H9 (cell line): Measurements from ENCODE around the gene DYDC1. TPM values are rescaled to one million over a fixed set of nuclear protein-coding genes. Genes with fewer than 3 reads are reported as not detected.
A peak's percentile ranks its signal among the peaks of the same experiment; 100 is the strongest.

ENCODE experiments used
- DNase-seq: peaks from one replicate; pipeline ENCODE4 v3.0.0-alpha.2; 2017
- H2AFZ ChIP-seq: one replicate; pipeline ENCODE4 v1.6.1; 2013; ENCODE audit warnings: mild to moderate bottlenecking, low read length, control low read depth, moderate library complexity
- H2AK5ac ChIP-seq: 2 replicates; pipeline ENCODE4 v1.6.1; 2013; ENCODE audit warnings: low read length, control low read depth, mixed read lengths; ENCODE audit not compliant: insufficient read length
- H2BK120ac ChIP-seq: one replicate; pipeline ENCODE4 v1.6.1; 2013; ENCODE audit warnings: low read depth, mild to moderate bottlenecking, low read length, control low read depth, inconsistent platforms; ENCODE audit not compliant: poor library complexity, severe bottlenecking
- H2BK12ac ChIP-seq: 2 replicates; pipeline ENCODE4 v1.6.1; 2013; ENCODE audit warnings: low read length, control low read depth, mixed read lengths, low read depth; ENCODE audit not compliant: insufficient read length
- H2BK15ac ChIP-seq: 2 replicates; pipeline ENCODE4 v1.6.1; 2013; ENCODE audit warnings: low read depth, low read length, control low read depth
- H2BK20ac ChIP-seq: one replicate; pipeline ENCODE4 v1.6.1; 2013; ENCODE audit warnings: low read depth, mild to moderate bottlenecking, low read length, control low read depth, inconsistent platforms; ENCODE audit not compliant: poor library complexity, severe bottlenecking
- H2BK5ac ChIP-seq: 2 replicates; pipeline ENCODE4 v1.6.1; 2013; ENCODE audit warnings: low read length, control low read depth, mixed read lengths; ENCODE audit not compliant: insufficient read length
- H3K14ac ChIP-seq: 2 replicates; pipeline ENCODE4 v1.6.1; 2013; ENCODE audit warnings: low read length, control low read depth; ENCODE audit not compliant: insufficient read depth
- H3K18ac ChIP-seq: 2 replicates; pipeline ENCODE4 v1.6.1; 2013; ENCODE audit warnings: low read depth, mild to moderate bottlenecking, mixed read lengths, low read length, control low read depth; ENCODE audit not compliant: insufficient read length
- H3K23ac ChIP-seq: 2 replicates; pipeline ENCODE4 v1.6.1; 2013; ENCODE audit warnings: low read length, control low read depth, mixed read lengths, low read depth; ENCODE audit not compliant: insufficient read length
- H3K23me2 ChIP-seq: 2 replicates; pipeline ENCODE4 v1.6.1; 2013; ENCODE audit warnings: low read depth, mild to moderate bottlenecking, mixed read lengths, low read length, control low read depth; ENCODE audit not compliant: insufficient read length, poor library complexity, severe bottlenecking
- H3K27ac ChIP-seq: 2 replicates; pipeline ENCODE4 v1.5.1; 2013; ENCODE audit warnings: low read length, control low read depth, mixed read lengths, low read depth; ENCODE audit not compliant: insufficient read length
- H3K27me3 ChIP-seq: 2 replicates; pipeline ENCODE4 v1.6.1; 2013; ENCODE audit warnings: low read length, control low read depth, inconsistent platforms; ENCODE audit not compliant: insufficient read depth
- H3K4ac ChIP-seq: 2 replicates; pipeline ENCODE4 v1.6.1; 2013; ENCODE audit warnings: low read depth, mild to moderate bottlenecking, control low read depth, inconsistent platforms, low read length, moderate library complexity
- H3K4me1 ChIP-seq: 2 replicates; pipeline ENCODE4 v1.6.1; 2013; ENCODE audit warnings: low read length, control low read depth, inconsistent platforms; ENCODE audit not compliant: insufficient read depth
- H3K4me2 ChIP-seq: 2 replicates; pipeline ENCODE4 v1.6.1; 2013; ENCODE audit warnings: low read length, control low read depth, mixed read lengths; ENCODE audit not compliant: insufficient read length, insufficient read depth
- H3K56ac ChIP-seq: 2 replicates; pipeline ENCODE4 v1.6.1; 2013; ENCODE audit warnings: low read depth, mild to moderate bottlenecking, mixed read lengths, low read length, control low read depth; ENCODE audit not compliant: insufficient read length
- H3K79me1 ChIP-seq: 2 replicates; pipeline ENCODE4 v1.6.1; 2013; ENCODE audit warnings: low read depth, mild to moderate bottlenecking, moderate library complexity, low read length, control low read depth, inconsistent platforms; ENCODE audit not compliant: insufficient read depth, poor library complexity, severe bottlenecking
- H3K79me2 ChIP-seq: 2 replicates; pipeline ENCODE4 v1.6.1; 2013; ENCODE audit warnings: low read length, control low read depth, inconsistent platforms; ENCODE audit not compliant: insufficient read depth
- H3K9ac ChIP-seq: 2 replicates; pipeline ENCODE4 v1.6.1; 2013; ENCODE audit warnings: low read length, control low read depth, mixed read lengths; ENCODE audit not compliant: insufficient read length; ENCODE audit errors: extremely low read depth
- H3K9me3 ChIP-seq: one replicate; pipeline ENCODE4 v1.6.1; 2013; ENCODE audit warnings: low read depth, low read length, inconsistent platforms; ENCODE audit not compliant: control insufficient read depth
- H3T11ph ChIP-seq: one replicate; pipeline ENCODE4 v1.6.1; 2013; ENCODE audit warnings: mild to moderate bottlenecking, low read length, control low read depth, inconsistent platforms
- H4K20me1 ChIP-seq: one replicate; pipeline ENCODE4 v1.6.1; 2013; ENCODE audit not compliant: control insufficient read depth, insufficient read length, insufficient read depth
- H4K5ac ChIP-seq: 2 replicates; pipeline ENCODE4 v1.6.1; 2013; ENCODE audit warnings: low read depth, mild to moderate bottlenecking, mixed read lengths, low read length, control low read depth; ENCODE audit not compliant: insufficient read length
- H4K8ac ChIP-seq: replicated peaks from 2 replicates; pipeline ENCODE4 v1.6.1; 2013; ENCODE audit warnings: low read length, control low read depth, mixed read lengths, low read depth; ENCODE audit not compliant: insufficient read length
- H4K91ac ChIP-seq: 2 replicates; pipeline ENCODE4 v1.6.1; 2013; ENCODE audit warnings: low read depth, mild to moderate bottlenecking, moderate library complexity, mixed read lengths, low read length, control low read depth; ENCODE audit not compliant: insufficient read length
- H3K27ac Mint-ChIP-seq, 3 experiments: 2 replicates in 2 of 3; 3 replicates in 1 of 3; pipeline ENCODE4 v1.8.0; 2020 to 2021; ENCODE audit warnings: mixed read lengths in 3 of 3, mild to moderate bottlenecking in 1 of 3, moderate library complexity in 1 of 3
- H3K27me3 Mint-ChIP-seq: 2 replicates; pipeline ENCODE4 v1.8.0; 2021; ENCODE audit warnings: low read depth, mild to moderate bottlenecking, moderate library complexity, mixed read lengths
- H3K36me3 Mint-ChIP-seq, 3 experiments: 2 replicates in 2 of 3; 3 replicates in 1 of 3; pipeline ENCODE4 v1.8.0; 2020 to 2021; ENCODE audit warnings: low read depth in 3 of 3, mixed read lengths in 3 of 3; ENCODE audit not compliant: insufficient read depth in 1 of 3
- H3K4me1 Mint-ChIP-seq, 2 experiments: 2 replicates each; pipeline ENCODE4 v1.8.0; 2020; ENCODE audit warnings: mixed read lengths in 2 of 2
- H3K4me3 Mint-ChIP-seq, 2 experiments: 2 replicates in 1 of 2; 3 replicates in 1 of 2; pipeline ENCODE4 v1.8.0; 2020 to 2021; ENCODE audit warnings: mild to moderate bottlenecking in 2 of 2, mixed read lengths in 2 of 2, moderate library complexity in 1 of 2
- H3K9me3 Mint-ChIP-seq, 2 experiments: 2 replicates in 1 of 2; 3 replicates in 1 of 2; pipeline ENCODE4 v1.8.0; 2020; ENCODE audit warnings: mild to moderate bottlenecking in 2 of 2, mixed read lengths in 2 of 2, moderate library complexity in 1 of 2
- WGBS: extraction: QIAGEN DNeasy Blood & Tissue Kit; methylation state at CpG from one replicate; pipeline ENCODE4 v1.1.7; 2013; ENCODE audit warnings: missing lambda C conversion rate, low lambda C conversion rate, mixed read lengths; ENCODE audit not compliant: insufficient read length; ENCODE audit errors: extremely low coverage; 5-methylcytosine and 5-hydroxymethylcytosine counted together
- total RNA-seq: library from RNA; stranded (reverse); gene quantifications from 2 replicates; pipeline ENCODE4 v1.2.1, GENCODE V29; 2021
- TF ChIP-seq, protein P1 (sequence below): fragments of 200-600 bp; sonication (generic); conservative IDR thresholded peaks from 3 replicates; pipeline ENCODE4 v1.8.0; 2021; ENCODE audit warnings: antibody characterized with exemption, mild to moderate bottlenecking

Gene DYDC1
- total RNA-seq, 1 experiment from 2014 or later = not detected

- Mint-ChIP-seq H3K27ac (no peak overlapping the region), H3K4me1 (peaks cover 8 to 14% of the 10 kb centered on the region in 2 experiments), H3K9me3 (no peaks in the 10 kb centered on the region; a peak in 2 of 5 replicates), H3K36me3 (peaks cover 0 to 3% (median 0%) of the 10 kb centered on the region in 3 experiments; a peak in 3 of 7 replicates), H3K27me3 (peaks cover 36% of the 10 kb centered on the region), H3K4me3 (peak overlapping the region; percentile 86 to 87; a peak in 4 of 5 replicates)
- H3T11ph ChIP-seq = no peak overlapping the region
- H2BK20ac ChIP-seq = no peak overlapping the region
- no CpG with 5 or more reads among the region's 5 CpGs for WGBS
- H3K27me3 ChIP-seq = no peaks in the 10 kb centered on the region; the same call in 1 of the 2 replicates
- H3K79me2 ChIP-seq = no peaks in the 10 kb centered on the region
- H3K27ac ChIP-seq = no peak overlapping the region
- H4K5ac ChIP-seq = no peak overlapping the region
- no peak overlapping the region for H4K91ac ChIP-seq
- H2BK120ac ChIP-seq = no peak overlapping the region
- H3K9me3 ChIP-seq = no peaks in the 10 kb centered on the region
- no peak overlapping the region for H3K14ac ChIP-seq
- H3K4ac ChIP-seq = no peak overlapping the region
- peak overlapping the region; percentile 42 for H3K4me2 ChIP-seq
- TF ChIP-seq, protein P1, sequence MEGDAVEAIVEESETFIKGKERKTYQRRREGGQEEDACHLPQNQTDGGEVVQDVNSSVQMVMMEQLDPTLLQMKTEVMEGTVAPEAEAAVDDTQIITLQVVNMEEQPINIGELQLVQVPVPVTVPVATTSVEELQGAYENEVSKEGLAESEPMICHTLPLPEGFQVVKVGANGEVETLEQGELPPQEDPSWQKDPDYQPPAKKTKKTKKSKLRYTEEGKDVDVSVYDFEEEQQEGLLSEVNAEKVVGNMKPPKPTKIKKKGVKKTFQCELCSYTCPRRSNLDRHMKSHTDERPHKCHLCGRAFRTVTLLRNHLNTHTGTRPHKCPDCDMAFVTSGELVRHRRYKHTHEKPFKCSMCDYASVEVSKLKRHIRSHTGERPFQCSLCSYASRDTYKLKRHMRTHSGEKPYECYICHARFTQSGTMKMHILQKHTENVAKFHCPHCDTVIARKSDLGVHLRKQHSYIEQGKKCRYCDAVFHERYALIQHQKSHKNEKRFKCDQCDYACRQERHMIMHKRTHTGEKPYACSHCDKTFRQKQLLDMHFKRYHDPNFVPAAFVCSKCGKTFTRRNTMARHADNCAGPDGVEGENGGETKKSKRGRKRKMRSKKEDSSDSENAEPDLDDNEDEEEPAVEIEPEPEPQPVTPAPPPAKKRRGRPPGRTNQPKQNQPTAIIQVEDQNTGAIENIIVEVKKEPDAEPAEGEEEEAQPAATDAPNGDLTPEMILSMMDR = no peak
- no peak overlapping the region for H3K56ac ChIP-seq
- no peaks in the 10 kb centered on the region for H3K79me1 ChIP-seq
- no peak overlapping the region for H2BK5ac ChIP-seq
- peaks cover 5% of the 10 kb centered on the region for H3K23me2 ChIP-seq
- H3K23ac ChIP-seq = no peak overlapping the region
- no peak overlapping the region for H2AFZ ChIP-seq
- no peak overlapping the region for H3K18ac ChIP-seq
- no peak overlapping the region for H2AK5ac ChIP-seq
- no peak overlapping the region for H2BK15ac ChIP-seq
- H3K4me1 ChIP-seq = no peaks in the 10 kb centered on the region
- no peak overlapping the region for H3K9ac ChIP-seq
- H4K20me1 ChIP-seq = no peaks in the 10 kb centered on the region
- no peak overlapping the region for H2BK12ac ChIP-seq
- H4K8ac ChIP-seq = no peak overlapping the region
- no peak for DNase-seq
Observed at GRCh38 chr10:80357851-80358125, 1.2 kb upstream of the DYDC1 start.
